HEK293 (cell line): Measurements from ENCODE around the gene FSCN2.
A peak's percentile ranks its signal among the peaks of the same experiment; 100 is the strongest.

Source experiments
- CTCF ChIA-PET: fragments of 350-600 bp; formaldehyde crosslinking; extraction: SDS; loops from one replicate; lab custom pipeline; 2021; ENCODE audit warnings: antibody characterized with exemption; lab: Yijun Ruan, JAX
- POLR2A ChIA-PET: fragments of 300-600 bp; formaldehyde crosslinking; extraction: SDS; loops from one replicate; lab custom pipeline; 2020; ENCODE audit warnings: antibody characterized with exemption, inconsistent platforms; lab: Yijun Ruan, JAX
- H3K27ac ChIP-seq: fragments of 200-500 bp; sonication (Bioruptor generic); 2 replicates; pipeline ENCODE4 v1.5.1; 2014; ENCODE audit warnings: low read depth, low read length, control low read depth, inconsistent platforms; ENCODE audit errors: extremely low read depth
- H3K36me3 ChIP-seq, 2 experiments: fragments of 200-500 bp in 1 of 2; sonication (Bioruptor generic) in 1 of 2; 1 replicate in 1 of 2; 2 replicates in 1 of 2; pipeline ENCODE4 v1.5.1; 2014 to 2017; ENCODE audit warnings: inconsistent platforms in 2 of 2, low read length in 2 of 2; ENCODE audit not compliant: control insufficient read depth in 2 of 2, insufficient read depth in 1 of 2
- H3K4me1 ChIP-seq: fragments of 200-500 bp; sonication (Bioruptor generic); 2 replicates; pipeline ENCODE4 v1.5.1; 2014; ENCODE audit warnings: mild to moderate bottlenecking, low read length, inconsistent platforms; ENCODE audit not compliant: control insufficient read depth, insufficient read depth
- H3K4me3 ChIP-seq: 2 replicates; pipeline ENCODE4 v1.5.1; 2011; ENCODE audit warnings: low read depth, mild to moderate bottlenecking, control low read depth, low read length, moderate library complexity
- H3K9me3 ChIP-seq: fragments of 200-500 bp; sonication (Bioruptor generic); 2 replicates; pipeline ENCODE4 v1.5.1; 2014; ENCODE audit warnings: low read depth, low read length, inconsistent platforms; ENCODE audit not compliant: control insufficient read depth, insufficient read depth
- BCL11A ChIP-seq: fragments of 450-650 bp; formaldehyde crosslinking; IDR thresholded peaks from 2 replicates; pipeline ENCODE4 v1.5.1; 2016; ENCODE audit warnings: low read depth, missing biosample characterization, missing genetic modification characterization
- BCL11B ChIP-seq: fragments of 450-650 bp; formaldehyde crosslinking; IDR thresholded peaks from 2 replicates; pipeline ENCODE4 v1.5.1; 2016; ENCODE audit warnings: low read depth, missing biosample characterization, missing genetic modification characterization
- GLIS2 ChIP-seq: fragments of 450-650 bp; formaldehyde crosslinking; IDR thresholded peaks from 2 replicates; pipeline ENCODE4 v1.5.1; 2016; ENCODE audit warnings: missing biosample characterization, missing genetic modification characterization
- HOXC10 ChIP-seq: sonication (generic); formaldehyde crosslinking; IDR thresholded peaks from 2 replicates; pipeline ENCODE4 v1.8.1; 2023; ENCODE audit warnings: mild to moderate bottlenecking, missing genetic modification reagents
- KLF10 ChIP-seq: fragments of 450-650 bp; IDR thresholded peaks from 2 replicates; pipeline ENCODE4 v1.5.1; 2018; ENCODE audit warnings: missing biosample characterization, mild to moderate bottlenecking, missing genetic modification characterization
- KLF7 ChIP-seq: fragments of 450-650 bp; formaldehyde crosslinking; IDR thresholded peaks from 2 replicates; pipeline ENCODE4 v1.5.1; 2016; ENCODE audit warnings: missing biosample characterization, missing genetic modification characterization, borderline replicate concordance
- KLF8 ChIP-seq: fragments of 450-650 bp; formaldehyde crosslinking; IDR thresholded peaks from 2 replicates; pipeline ENCODE4 v1.5.1; 2016; ENCODE audit warnings: missing biosample characterization, missing genetic modification characterization
- PATZ1 ChIP-seq: fragments of 450-650 bp; formaldehyde crosslinking; IDR thresholded peaks from 2 replicates; pipeline ENCODE4 v1.5.1; 2016; ENCODE audit warnings: missing biosample characterization, missing genetic modification characterization
- PBX3 ChIP-seq: sonication (generic); formaldehyde crosslinking; IDR thresholded peaks from 2 replicates; pipeline ENCODE4 v1.8.1; 2022; ENCODE audit warnings: mild to moderate bottlenecking, moderate library complexity, missing genetic modification reagents
- SCRT1 ChIP-seq: fragments of 450-650 bp; formaldehyde crosslinking; IDR thresholded peaks from 2 replicates; pipeline ENCODE4 v1.5.1; 2016; ENCODE audit warnings: missing biosample characterization, missing genetic modification characterization, borderline replicate concordance
- SP3 ChIP-seq: fragments of 450-650 bp; formaldehyde crosslinking; IDR thresholded peaks from 2 replicates; pipeline ENCODE4 v1.5.1; 2016; ENCODE audit warnings: missing biosample characterization, missing genetic modification characterization
- ZBTB10 ChIP-seq: fragments of 450-650 bp; formaldehyde crosslinking; IDR thresholded peaks from 2 replicates; pipeline ENCODE4 v1.5.1; 2016; ENCODE audit warnings: missing biosample characterization, missing genetic modification characterization
- ZBTB26 ChIP-seq: fragments of 450-650 bp; formaldehyde crosslinking; optimal IDR thresholded peaks from 2 replicates; pipeline ENCODE3; 2016; ENCODE audit warnings: missing biosample characterization, mild to moderate bottlenecking, missing genetic modification characterization
- ZBTB49 ChIP-seq: fragments of 450-650 bp; formaldehyde crosslinking; IDR thresholded peaks from 2 replicates; pipeline ENCODE4 v1.5.1; 2016; ENCODE audit warnings: missing biosample characterization, missing genetic modification characterization, low read depth
- ZBTB8A ChIP-seq: fragments of 450-650 bp; formaldehyde crosslinking; IDR thresholded peaks from 2 replicates; pipeline ENCODE4 v1.5.1; 2016; ENCODE audit warnings: missing biosample characterization, missing genetic modification characterization
- ZFP3 ChIP-seq: fragments of 450-650 bp; formaldehyde crosslinking; IDR thresholded peaks from 2 replicates; pipeline ENCODE4 v1.5.1; 2016; ENCODE audit warnings: low read depth, missing biosample characterization, missing genetic modification characterization
- ZIC2 ChIP-seq: fragments of 450-650 bp; formaldehyde crosslinking; IDR thresholded peaks from 2 replicates; pipeline ENCODE4 v1.5.1; 2016; ENCODE audit warnings: missing biosample characterization, missing genetic modification characterization
- ZNF133 ChIP-seq: fragments of 450-650 bp; formaldehyde crosslinking; IDR thresholded peaks from 2 replicates; pipeline ENCODE4 v1.5.1; 2016; ENCODE audit warnings: missing biosample characterization, missing genetic modification characterization
- ZNF2 ChIP-seq: fragments of 450-650 bp; formaldehyde crosslinking; IDR thresholded peaks from 2 replicates; pipeline ENCODE4 v1.5.1; 2016; ENCODE audit warnings: missing biosample characterization, missing genetic modification characterization
- ZNF266 ChIP-seq: fragments of 450-650 bp; formaldehyde crosslinking; IDR thresholded peaks from 2 replicates; pipeline ENCODE4 v1.5.1; 2016; ENCODE audit warnings: missing biosample characterization, missing genetic modification characterization, low read depth
- ZNF423 ChIP-seq: fragments of 450-650 bp; formaldehyde crosslinking; IDR thresholded peaks from 2 replicates; pipeline ENCODE4 v1.5.1; 2016; ENCODE audit warnings: missing biosample characterization, missing genetic modification characterization
- ZNF596 ChIP-seq: fragments of 450-650 bp; IDR thresholded peaks from 2 replicates; pipeline ENCODE4 v1.5.0; 2018; ENCODE audit warnings: missing biosample characterization, mild to moderate bottlenecking, missing genetic modification characterization, moderate library complexity
- ZNF660 ChIP-seq: fragments of 450-650 bp; IDR thresholded peaks from 2 replicates; pipeline ENCODE4 v1.5.1; 2018; ENCODE audit warnings: missing biosample characterization, mild to moderate bottlenecking, missing genetic modification characterization
- ZNF677 ChIP-seq: fragments of 450-650 bp; IDR thresholded peaks from 2 replicates; pipeline ENCODE4 v1.5.0; 2018; ENCODE audit warnings: missing biosample characterization, mild to moderate bottlenecking, missing genetic modification characterization, moderate library complexity
- ZNF785 ChIP-seq: fragments of 450-650 bp; formaldehyde crosslinking; IDR thresholded peaks from 2 replicates; pipeline ENCODE4 v1.5.1; 2016; ENCODE audit warnings: missing biosample characterization, missing genetic modification characterization
- ZXDB ChIP-seq: fragments of 450-650 bp; formaldehyde crosslinking; IDR thresholded peaks from 2 replicates; pipeline ENCODE4 v1.5.1; 2016; ENCODE audit warnings: missing biosample characterization, missing genetic modification characterization

FSCN2 gene

GRCh38 chr17:81512562-81513371 is 15.4 kb upstream of the FSCN2 start, which contains the start of gene ACTG1 (continued):
- TF ChIP-seq KLF10 (tag by site-specific recombination) (peak; percentile 48), PBX3 (CRISPR knock-in tag) (peak; percentile 52), GLIS2 (tag by site-specific recombination) (peak; percentile 94; the same call in 1 of the 2 replicates), HOXC10 (CRISPR knock-in tag) (0 out of 2 replicates have a peak, but pooled peaks have one; percentile 16), ZBTB26 (tag by site-specific recombination) (peak; percentile 71), KLF7 (0 out of 2 replicates have a peak, but pooled peaks have one; percentile 12), ZFP3 (tag by site-specific recombination) (no peak), ZBTB49 (tag by site-specific recombination) (no peak), ZNF266 (tag by site-specific recombination) (no peak), ZIC2 (peak; percentile 96), BCL11B (tag by site-specific recombination) (peak; percentile 86; the same call in 1 of the 2 replicates), ZNF785 (tag by site-specific recombination) (0 out of 2 replicates have a peak, but pooled peaks have one; percentile 34)

GRCh38 chr17:81513372-81513752 is 14.8 kb upstream of the FSCN2 start:
- ChIA-PET POLR2A (interaction anchor here (1.2 to 9.9 kb wide), 16 partner anchors 11 to 222 kb away, joined by 3 to 85 read pairs (median 6); partner anchors contain the start of genes ARL16, BAHCC1, CCDC137 and FAAP100), CTCF (interaction anchor here (1.1 kb wide), 1 partner anchor 88 kb away, joined by 4 read pairs; no protein-coding TSS in a partner anchor)
- Histone ChIP-seq H3K4me3 (peak overlapping the region; percentile 72), H3K36me3 (peaks cover 14 to 40% of the 10 kb centered on the region in 2 experiments), H3K4me1 (peaks cover 17% of the 10 kb centered on the region), H3K27ac (peak overlapping the region; percentile 100), H3K9me3 (no peaks in the 10 kb centered on the region)
- TF ChIP-seq KLF8 (peak; percentile 77), ZNF596 (tag by site-specific recombination) (no peak), ZNF423 (tag by site-specific recombination) (0 out of 2 replicates have a peak, but pooled peaks have one; percentile 87), ZNF660 (tag by site-specific recombination) (0 out of 2 replicates have a peak, but pooled peaks have one; percentile 2), KLF10 (tag by site-specific recombination) (peak; percentile 37; the same call in 1 of the 2 replicates), ZNF2 (peak; percentile 59; the same call in 1 of the 2 replicates), ZBTB10 (peak; percentile 7; the same call in 1 of the 2 replicates), ZNF677 (tag by site-specific recombination) (no peak), ZNF133 (tag by site-specific recombination) (no peak), SCRT1 (0 out of 2 replicates have a peak, but pooled peaks have one; percentile 73), ZXDB (tag by site-specific recombination) (peak; percentile 16; the same call in 1 of the 2 replicates), BCL11A (tag by site-specific recombination) (peak; percentile 50; the same call in 1 of the 2 replicates), PATZ1 (tag by site-specific recombination) (peak; percentile 91), SP3 (tag by site-specific recombination) (no peak; the same call in 1 of the 2 replicates), ZBTB8A (peak; percentile 89)
